Skeletal muscle cell (primary cell): ENCODE measurements around the gene PSMD3.

ENCODE experiments used
- DNase-seq: peaks from one replicate; pipeline ENCODE4 v3.0.0-alpha.2; 2010; ENCODE audit warnings: low read depth
- H3K4me3 ChIP-seq: 2 replicates; pipeline ENCODE4 v1.5.1; 2011; ENCODE audit warnings: low read depth, mild to moderate bottlenecking, control low read depth, low read length, moderate library complexity

The PSMD3 gene

DNA sequence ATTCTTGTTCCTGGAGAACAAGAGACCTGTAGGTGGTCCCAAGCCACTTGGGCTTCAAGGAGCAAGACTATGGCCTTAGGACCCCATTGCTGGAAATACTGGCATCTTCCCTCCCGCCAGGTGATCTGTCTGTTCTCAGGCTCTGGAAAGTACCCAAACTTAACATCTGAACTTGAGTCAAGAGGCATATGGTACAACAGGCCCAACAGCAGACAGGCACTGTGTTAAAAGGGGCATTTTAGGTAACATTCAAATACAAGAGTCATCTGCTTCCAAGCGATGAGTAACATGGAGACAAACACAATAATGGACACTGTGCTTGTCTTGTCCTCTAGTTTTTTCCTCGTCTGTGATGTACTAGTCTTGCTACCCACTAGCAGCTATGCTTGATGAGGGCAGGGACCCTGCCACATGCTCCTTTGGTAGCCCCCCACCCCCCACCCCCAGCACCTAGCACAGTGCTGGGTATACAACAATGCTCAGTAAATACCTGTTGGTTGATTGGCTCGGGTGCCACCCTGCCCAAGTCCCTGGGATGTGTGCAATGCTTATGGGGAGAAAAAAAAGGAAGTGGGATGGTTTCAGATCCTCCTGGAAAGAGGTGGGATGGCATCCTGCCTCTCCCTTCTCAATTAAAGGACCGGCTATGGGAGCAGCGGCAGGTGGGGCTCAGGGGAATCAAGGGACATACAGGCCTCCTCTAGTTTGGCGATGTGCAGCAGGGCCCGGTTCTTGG, 54.0 kb downstream of the PSMD3 start:
- H3K4me3 ChIP-seq = no peak overlapping the region
- DNase-seq = no peak

GRCh38 chr17:40035162-40035559, 54.6 kb downstream of the PSMD3 start:
- no peak overlapping the region for H3K4me3 ChIP-seq
- no peak for DNase-seq

DNA sequence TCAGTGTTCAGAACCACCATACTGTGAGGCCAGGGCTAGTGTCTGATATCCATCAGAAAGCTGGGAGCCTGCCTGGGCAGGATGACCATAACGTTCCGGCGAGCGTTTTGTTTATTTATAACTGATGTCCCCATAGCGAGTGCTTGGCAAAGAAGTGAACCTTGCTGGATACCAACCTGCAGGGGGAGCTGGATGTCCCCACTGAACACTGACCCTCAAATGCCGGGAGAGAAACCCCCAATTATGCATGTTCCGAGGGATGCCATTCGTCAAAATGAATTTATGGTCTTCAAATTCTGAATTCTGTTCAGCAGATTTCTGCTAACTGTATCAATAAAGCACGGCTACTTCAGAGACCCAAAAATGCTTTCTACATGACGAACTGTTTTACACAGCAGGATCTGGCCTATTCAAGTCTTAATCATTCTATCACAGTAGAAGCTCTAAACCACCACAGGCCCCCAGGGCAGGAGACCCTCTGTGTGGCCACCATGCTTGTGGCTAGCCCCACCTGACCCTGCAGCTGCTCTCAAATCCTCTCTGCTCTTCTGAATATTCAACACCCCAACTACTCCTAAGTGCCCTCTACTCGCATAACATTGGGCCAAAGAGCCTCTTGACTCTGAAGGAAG, 58.4 kb downstream of the PSMD3 start:
- no peak for DNase-seq
- no peak overlapping the region for H3K4me3 ChIP-seq

- no peak for DNase-seq
- no peak overlapping the region for H3K4me3 ChIP-seq
These were observed 60.6 kb downstream of the PSMD3 start for GRCh38 chr17:40041196-40041595.
